Fibroblast of skin of left biceps (primary cell): ENCODE data around the gene RPUSD1.

Experiments
- DNase-seq, 2 experiments: peaks; one replicate each; pipeline ENCODE4 v3.0.0-alpha.2; 2013; ENCODE audit warnings: low read depth in 2 of 2

The RPUSD1 gene

GRCh38 chr16:819336-820043 is 31.3 kb upstream of the RPUSD1 start:
- DNase-seq, result no peak

- no peak for DNase-seq
Measured at GRCh38 chr16:818592-818991, 30.4 kb upstream of the RPUSD1 start.

GRCh38 chr16:818132-818531 is 30.0 kb upstream of the RPUSD1 start:
- no peak for DNase-seq

GRCh38 chr16:817001-817906 is 29.1 kb upstream of the RPUSD1 start:
- DNase-seq, result no peak

GRCh38 chr16:815861-816260 is 27.7 kb upstream of the RPUSD1 start:
- no peak for DNase-seq

- peak in 1 of 2 experiments; percentile 9 for DNase-seq
Measured at GRCh38 chr16:814974-815373, 26.8 kb upstream of the RPUSD1 start.

GRCh38 chr16:813916-814412 is 25.8 kb upstream of the RPUSD1 start:
- no peak for DNase-seq

- no peak for DNase-seq
Measured at GRCh38 chr16:813204-813915, 25.2 kb upstream of the RPUSD1 start.

GRCh38 chr16:808085-808386 is 19.9 kb upstream of the RPUSD1 start:
- DNase-seq, result no peak

GRCh38 chr16:807347-808084 is 19.3 kb upstream of the RPUSD1 start:
- peak; percentile 57 to 71 for DNase-seq

- no peak for DNase-seq
Measured at GRCh38 chr16:805474-805873, 17.3 kb upstream of the RPUSD1 start.

- DNase-seq, result no peak
Measured at GRCh38 chr16:804193-805048, 16.2 kb upstream of the RPUSD1 start.

- no peak for DNase-seq
Measured at GRCh38 chr16:803754-804080, 15.5 kb upstream of the RPUSD1 start.

GRCh38 chr16:802914-803753 is 15.0 kb upstream of the RPUSD1 start:
- no peak for DNase-seq

GRCh38 chr16:802461-802860 is 14.3 kb upstream of the RPUSD1 start:
- no peak for DNase-seq

GRCh38 chr16:801584-802363 is 13.6 kb upstream of the RPUSD1 start:
- no peak for DNase-seq

- no peak for DNase-seq
Measured at GRCh38 chr16:800834-801511, 12.8 kb upstream of the RPUSD1 start.

- DNase-seq, result no peak
Measured at GRCh38 chr16:799948-800833, 12.0 kb upstream of the RPUSD1 start, which contains the start of gene GNG13. TSS of gene GNG13 (minus strand) at chr16:800734. CDS start at chr16:799077, 1,657 bp downstream.
